Astrocyte of the spinal cord (primary cell): ENCODE measurements around the gene B3GNT7.
"Not testable (repeated sequence)": the region's sequence is repeated elsewhere in the genome, so short reads cannot be mapped to it uniquely, and the experiment has no call there.

Experiments
- DNase-seq: peaks from one replicate; pipeline ENCODE4 v3.0.0; 2011; ENCODE audit warnings: low read depth, low spot score
- H3K4me3 ChIP-seq: 2 replicates; pipeline ENCODE4 v1.5.1; 2011; ENCODE audit warnings: low read depth, mild to moderate bottlenecking, low read length, moderate library complexity
- CTCF ChIP-seq: IDR thresholded peaks from 2 replicates; pipeline ENCODE4 v1.5.1; 2012; ENCODE audit warnings: low read depth, mild to moderate bottlenecking, low read length, inconsistent platforms
- in situ Hi-C: cut with HindIII; loops from 2 replicates; pipeline ENCODE4 v1.10.0; 2017; ENCODE audit warnings: low sequenced_read_pairs

B3GNT7 gene

GRCh38 chr2:231372326-231372725, 23.2 kb upstream of the B3GNT7 start:
- TF ChIP-seq CTCF: no peak
- DNase-seq: no peak
- in situ Hi-C loops: no loop called here

GRCh38 chr2:231373184-231373583, 22.3 kb upstream of the B3GNT7 start:
- H3K4me3 ChIP-seq: no peak overlapping the region
- in situ Hi-C loops: no loop called here
- no peak for DNase-seq
- TF ChIP-seq CTCF: no peak

More at GRCh38 chr2:231372326-231372725, 23.2 kb upstream of the B3GNT7 start:
- H3K4me3 ChIP-seq: no peak overlapping the region

- no peak for DNase-seq
- TF ChIP-seq CTCF: no peak
- in situ Hi-C loops: no loop called here
- H3K4me3 ChIP-seq: no peak overlapping the region
Observed at GRCh38 chr2:231373786-231374349, 21.6 kb upstream of the B3GNT7 start.

- in situ Hi-C loops: no loop called here
- no peak for DNase-seq
- H3K4me3 ChIP-seq: no peak overlapping the region
- no peak for TF ChIP-seq CTCF
Observed at GRCh38 chr2:231374771-231375170, 20.7 kb upstream of the B3GNT7 start.

- in situ Hi-C loops, H3K4me3 ChIP-seq, DNase-seq: not testable (repeated sequence)
Observed at GRCh38 chr2:231375994-231376615, 19.4 kb upstream of the B3GNT7 start.

GRCh38 chr2:231376857-231377256, 18.7 kb upstream of the B3GNT7 start:
- in situ Hi-C loops: no loop called here
- TF ChIP-seq CTCF: no peak
- DNase-seq: no peak
- H3K4me3 ChIP-seq: no peak overlapping the region

- in situ Hi-C loops: no loop called here
- H3K4me3 ChIP-seq: no peak overlapping the region
- DNase-seq: no peak
- TF ChIP-seq CTCF: no peak
Observed at GRCh38 chr2:231378026-231378722, 17.3 kb upstream of the B3GNT7 start.
